ENCODE results near the gene KDR. TPM values are rescaled to one million over a fixed set of nuclear protein-coding genes. Genes with fewer than 3 reads are reported as not detected.
A peak's percentile ranks its signal among the peaks of the same experiment; 100 is the strongest.

KDR gene
- total RNA-seq, 1 donor from 2014 or later, result 28.7 TPM

- intact Hi-C loops (cut with DNase I), result no loop called here
- no peak for DNase-seq (ENCODE audit: low spot score)
These were observed 41.7 kb downstream of the KDR start for GRCh38 chr4:55083735-55084134.

- DNase-seq (ENCODE audit: low spot score), result no peak
- intact Hi-C loops (cut with DNase I), result no loop called here
These were observed 42.6 kb downstream of the KDR start for GRCh38 chr4:55082756-55083155.

DNA sequence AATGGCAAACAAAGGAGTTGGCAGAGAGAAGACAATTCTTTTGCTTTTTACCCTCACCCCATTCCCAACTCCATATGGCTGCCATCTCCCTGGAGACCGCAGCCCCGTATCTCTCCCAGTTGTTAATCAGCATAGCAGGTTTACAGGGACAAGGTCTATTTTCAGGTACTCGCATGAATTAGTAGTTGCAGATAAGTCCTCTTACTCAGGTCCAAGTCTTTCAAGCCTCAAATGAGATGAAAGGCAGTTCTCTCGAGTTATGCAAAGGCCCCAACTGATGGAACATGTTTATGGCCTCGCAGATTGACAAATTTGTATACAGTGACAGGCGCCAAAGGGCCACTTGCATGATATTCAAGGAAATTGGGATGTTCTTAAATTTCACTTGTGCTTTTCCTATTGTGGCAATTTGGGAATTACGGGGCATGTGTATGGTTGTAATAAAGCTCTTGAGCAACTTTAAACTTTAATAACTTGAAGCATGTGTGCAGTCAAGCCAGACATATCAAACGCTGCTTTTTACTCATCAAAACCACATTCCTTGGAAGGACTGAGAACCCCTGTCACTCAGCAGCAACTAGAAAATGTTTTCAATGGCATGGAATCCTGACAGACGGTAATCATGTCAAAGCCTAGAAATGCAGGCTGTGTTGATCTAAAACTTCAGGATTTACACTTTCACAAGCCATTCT, 45.1 kb downstream of the KDR start:
- intact Hi-C loops (cut with DNase I), result no loop called here
- no peak for DNase-seq (ENCODE audit: low spot score)

DNA sequence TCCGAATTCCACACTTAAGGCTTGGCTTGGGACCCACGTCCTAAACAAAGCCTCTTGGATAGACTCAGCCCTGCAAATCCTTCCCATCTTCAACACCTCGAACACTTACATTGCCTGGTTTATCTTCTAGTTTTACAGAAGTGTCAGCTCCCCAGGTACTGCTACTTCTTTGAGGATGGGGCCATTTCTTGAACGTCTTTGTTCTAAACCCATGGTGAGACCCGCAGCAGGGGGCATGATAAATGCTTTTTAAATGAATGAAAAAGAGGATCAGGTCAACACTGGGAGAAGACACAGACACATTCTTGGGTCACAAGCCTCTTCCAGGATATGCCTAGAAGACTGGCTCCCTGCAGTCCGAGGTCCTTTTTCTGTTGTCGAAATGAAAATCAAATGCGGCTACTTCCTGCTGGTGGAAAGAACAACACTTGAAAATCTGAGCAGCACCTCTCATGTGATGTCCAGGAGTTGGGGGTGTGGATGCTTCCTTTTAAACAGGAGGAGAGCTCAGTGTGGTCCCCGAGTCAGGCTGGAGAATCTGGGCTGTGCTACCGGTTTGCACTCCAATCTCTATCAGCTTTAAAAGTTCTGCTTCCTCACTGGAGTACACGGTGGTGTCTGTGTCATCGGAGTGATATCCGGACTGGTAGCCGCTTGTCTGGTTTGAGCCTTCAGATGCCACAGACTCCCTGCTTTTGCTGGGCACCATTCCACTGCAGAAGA, 45.8 kb downstream of the KDR start:
- intact Hi-C loops (cut with DNase I), result loop anchor here (5.0 kb wide), 1 partner anchor 47 kb away; no protein-coding TSS in a partner anchor
- DNase-seq (ENCODE audit: low spot score), result no peak

GRCh38 chr4:55078987-55079386, 46.4 kb downstream of the KDR start:
- intact Hi-C loops (cut with DNase I), result loop anchor here (5.0 kb wide), 1 partner anchor 47 kb away; no protein-coding TSS in a partner anchor
- peak; percentile 82 for DNase-seq (ENCODE audit: low spot score)

DNA sequence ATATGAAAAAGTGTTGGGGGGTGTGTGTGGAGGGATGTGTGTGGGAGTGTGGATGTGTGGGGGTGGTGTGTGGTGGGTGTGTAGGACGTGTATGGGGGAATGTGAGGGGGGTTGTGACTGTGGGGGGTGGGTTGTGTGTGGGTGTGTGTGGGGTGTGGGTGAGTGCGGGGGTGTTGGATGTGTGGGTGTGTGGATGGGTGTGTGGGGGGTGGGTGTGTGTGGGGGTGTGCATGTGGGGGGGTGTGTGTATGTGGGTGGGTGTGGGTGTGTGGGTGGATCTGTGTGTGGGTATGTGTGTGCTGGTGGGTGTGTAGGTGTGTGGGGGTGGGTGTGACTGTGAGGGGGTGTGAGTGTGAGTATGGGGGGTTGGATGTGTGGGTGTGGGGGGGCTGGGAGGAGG, 47.8 kb downstream of the KDR start:
- intact Hi-C loops (cut with DNase I), result loop anchor here (5.0 kb wide), 1 partner anchor 45 kb away; no protein-coding TSS in a partner anchor
- no peak for DNase-seq (ENCODE audit: low spot score)

GRCh38 chr4:55075823-55076716, 49.3 kb downstream of the KDR start:
- DNase-seq (ENCODE audit: low spot score), result no peak
- intact Hi-C loops (cut with DNase I), result loop anchor here (5.0 kb wide), 1 partner anchor 44 kb away; no protein-coding TSS in a partner anchor

DNA sequence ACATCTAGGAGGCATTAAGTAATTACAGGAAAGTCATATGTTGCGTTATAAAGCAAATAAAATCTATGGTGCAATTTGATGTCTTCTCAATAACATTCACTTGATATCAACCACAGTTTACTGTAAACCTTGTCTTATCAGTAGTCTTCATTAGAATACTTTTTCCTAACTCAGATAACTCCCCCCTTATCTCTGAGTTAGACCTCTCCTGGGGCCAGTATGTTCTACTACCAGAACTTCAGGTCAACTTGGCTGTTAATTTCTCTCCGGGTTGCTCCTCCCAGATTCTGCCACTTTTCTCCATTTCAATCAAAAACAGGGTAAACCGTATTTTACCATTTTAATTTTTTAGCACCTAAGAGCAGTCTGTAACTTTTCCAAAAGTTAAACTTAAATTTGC, 50.0 kb downstream of the KDR start:
- no peak for DNase-seq (ENCODE audit: low spot score)
- intact Hi-C loops (cut with DNase I), result loop anchor here (5.0 kb wide), 1 partner anchor 43 kb away; no protein-coding TSS in a partner anchor

GRCh38 chr4:55074386-55074785, 51.0 kb downstream of the KDR start:
- DNase-seq (ENCODE audit: low spot score), result no peak
- intact Hi-C loops (cut with DNase I), result loop anchor here (5.0 kb wide), 1 partner anchor 67 kb away; no protein-coding TSS in a partner anchor

DNA sequence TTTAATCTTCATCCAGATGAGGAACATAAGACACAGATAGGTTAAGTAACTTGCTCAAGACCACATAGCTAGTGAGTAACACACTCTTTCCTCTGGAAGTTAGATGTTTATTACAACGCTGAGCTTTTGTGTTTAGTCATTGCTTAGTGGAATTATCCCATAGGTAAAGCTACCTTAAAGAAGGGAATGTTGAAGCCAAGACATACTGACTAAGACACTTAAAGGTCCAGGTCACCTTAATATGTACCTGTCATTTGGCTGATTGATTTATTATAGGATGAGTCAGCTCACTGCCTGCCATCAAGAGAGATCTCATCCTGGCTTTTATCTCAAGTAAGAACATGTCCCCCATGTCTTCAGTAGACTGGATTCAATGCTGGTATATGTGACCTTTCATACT, 53.4 kb downstream of the KDR start:
- intact Hi-C loops (cut with DNase I), result loop anchor here (5.0 kb wide), 1 partner anchor 65 kb away; no protein-coding TSS in a partner anchor
- DNase-seq (ENCODE audit: low spot score), result no peak

- intact Hi-C loops (cut with DNase I), result loop anchor here (5.0 kb wide), 1 partner anchor 48 kb away; no protein-coding TSS in a partner anchor
These were observed 56.1 kb downstream of the KDR start for GRCh38 chr4:55069248-55069647.

DNA sequence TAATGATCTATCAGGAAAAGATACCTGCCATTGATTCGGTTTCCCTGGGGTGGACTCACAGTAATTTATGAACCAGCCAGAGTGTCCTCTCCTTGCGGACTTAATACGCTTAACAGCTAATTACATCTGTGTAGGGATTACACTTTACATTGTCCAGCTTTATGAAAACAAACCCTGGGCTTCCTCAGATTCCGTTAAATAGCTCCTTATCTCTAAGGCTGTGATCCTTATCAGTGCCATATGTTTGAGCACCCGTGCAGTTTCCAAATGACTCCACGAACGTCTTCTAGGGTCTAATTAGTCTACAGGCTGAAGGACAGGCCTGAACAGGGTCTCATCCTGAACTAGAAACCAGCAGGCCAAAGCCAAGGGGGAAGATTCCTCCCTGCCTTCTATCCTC, 56.9 kb downstream of the KDR start:
- intact Hi-C loops (cut with DNase I), result loop anchor here (5.0 kb wide), 1 partner anchor 49 kb away; no protein-coding TSS in a partner anchor
- DNase-seq (ENCODE audit: low spot score), result no peak

More at GRCh38 chr4:55069248-55069647, 56.1 kb downstream of the KDR start:
- no peak for DNase-seq (ENCODE audit: low spot score)

GRCh38 chr4:55066018-55066417, 59.4 kb downstream of the KDR start:
- DNase-seq (ENCODE audit: low spot score), result no peak
- intact Hi-C loops (cut with DNase I), result loop anchor here (5.0 kb wide), 1 partner anchor 51 kb away; no protein-coding TSS in a partner anchor

DNA sequence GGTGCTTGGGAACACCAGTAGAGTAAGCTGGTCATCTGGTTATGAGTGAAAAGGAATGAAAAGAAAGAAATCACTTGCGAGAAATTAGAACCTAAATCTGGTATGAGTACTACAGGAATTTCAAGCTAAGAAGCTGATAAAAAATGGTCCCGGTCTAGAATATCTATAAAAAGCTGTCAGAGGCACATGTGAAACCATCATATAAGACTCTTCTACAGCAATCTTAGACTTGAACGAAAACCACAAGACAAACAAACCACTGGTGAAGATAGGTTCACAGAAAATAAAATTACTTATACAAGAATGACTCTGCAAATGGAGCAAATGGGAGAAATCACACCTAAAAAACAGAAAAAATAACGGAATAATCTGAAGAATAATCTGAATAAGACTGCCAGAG, 69.9 kb downstream of the KDR start:
- no peak for DNase-seq (ENCODE audit: low spot score)
- intact Hi-C loops (cut with DNase I), result no loop called here

- intact Hi-C loops (cut with DNase I), result no loop called here
- no peak for DNase-seq (ENCODE audit: low spot score)
These were observed 73.9 kb downstream of the KDR start for GRCh38 chr4:55051532-55051931.

- no peak for DNase-seq (ENCODE audit: low spot score)
- intact Hi-C loops (cut with DNase I), result no loop called here
These were observed 74.9 kb downstream of the KDR start for GRCh38 chr4:55050418-55050950.

DNA sequence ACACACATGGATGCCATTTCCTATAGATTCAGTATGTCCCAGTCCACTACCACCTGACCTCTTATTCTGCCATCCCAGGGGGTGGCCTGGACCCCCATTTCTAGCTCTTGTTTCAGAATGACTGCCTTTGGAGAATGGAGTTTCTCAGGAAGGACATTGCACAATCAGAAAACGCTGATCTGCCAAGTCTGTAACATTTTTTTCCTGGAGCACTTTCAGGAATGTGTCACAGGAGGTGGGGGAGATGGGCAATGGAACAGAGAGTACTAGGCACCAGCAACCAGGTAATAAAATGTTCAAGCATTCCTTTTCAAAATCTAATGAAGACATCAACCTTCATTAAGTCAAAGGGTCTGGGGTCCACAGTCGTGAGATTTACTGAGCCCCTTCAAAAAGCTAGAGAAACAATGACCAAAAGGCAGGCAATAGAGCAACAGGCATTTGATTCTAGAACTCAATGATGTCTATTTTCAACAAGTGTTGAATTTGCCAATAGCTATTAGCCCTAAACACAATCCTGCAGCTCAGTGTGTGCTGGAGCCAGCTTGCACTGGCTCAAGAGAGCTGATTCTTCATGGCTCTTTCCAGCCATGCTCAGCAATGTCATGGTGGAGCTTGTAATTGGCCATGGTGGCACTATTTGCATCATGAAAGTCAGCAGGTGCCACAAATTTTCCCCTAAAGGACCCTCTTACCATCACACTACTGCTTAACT, 87.1 kb downstream of the KDR start:
- intact Hi-C loops (cut with DNase I), result no loop called here
- DNase-seq (ENCODE audit: low spot score), result no peak

DNA sequence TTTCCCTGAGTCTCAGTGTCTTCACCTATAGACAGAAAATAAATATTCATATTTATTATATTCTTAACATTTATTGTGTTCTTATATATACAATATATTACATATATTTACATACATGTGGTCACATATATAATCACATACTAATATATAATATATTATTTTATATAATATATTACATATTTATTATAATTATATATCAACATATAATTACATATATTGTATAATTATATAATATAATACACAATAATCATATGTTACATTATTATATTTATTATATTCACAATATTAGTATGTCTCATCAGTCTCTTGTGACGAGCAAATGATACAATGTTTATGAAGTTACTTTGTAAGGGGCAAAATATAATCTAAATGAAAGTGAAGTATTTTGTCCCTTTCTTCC, 87.7 kb downstream of the KDR start:
- DNase-seq (ENCODE audit: low spot score), result no peak
- intact Hi-C loops (cut with DNase I), result no loop called here

- no peak for DNase-seq (ENCODE audit: low spot score)
- intact Hi-C loops (cut with DNase I), result no loop called here
These were observed 89.0 kb downstream of the KDR start for GRCh38 chr4:55036405-55036804.

Data from cardiac septum (tissue), 1 donor.